A549 (cell line): ENCODE measurements around the gene C4BPB. TPM values are rescaled to one million over a fixed set of nuclear protein-coding genes. Genes with fewer than 3 reads are reported as not detected.

Experiments used
- ATAC-seq, 2 experiments: fragments of 200-7000 bp in 1 of 2; fragments of >200 bp in 1 of 2; cut with Nextera tagmentation in 1 of 2; cut with Tn5 transposase in 1 of 2; 3 replicates each; pipeline versions ENCODE4 v1.8.0 to v1.9.1; 2018 to 2020; ENCODE audit warnings: mild to moderate bottlenecking in 1 of 2, moderate library complexity in 1 of 2
- CTCF ChIA-PET: fragments of 300-600 bp; sonication (Branson Sonifier 250); formaldehyde crosslinking; extraction: SDS; loops from one replicate; lab custom pipeline; 2021; ENCODE audit warnings: antibody characterized with exemption, inconsistent platforms; lab: Yijun Ruan, JAX
- POLR2A ChIA-PET: fragments of 350-600 bp; formaldehyde crosslinking; extraction: SDS; loops from one replicate; lab custom pipeline; 2021; ENCODE audit warnings: antibody characterized with exemption, inconsistent platforms; lab: Yijun Ruan, JAX
- DNase-seq, 2 experiments: peaks; one replicate each; pipeline versions ENCODE4 v3.0.0 to v3.0.0-alpha.2; 2011 to 2016; ENCODE audit warnings: low read depth in 1 of 2, low spot score in 1 of 2
- FAIRE-seq: peaks from 2 replicates; lab custom pipeline; 2011; peaks lifted over from hg19 to GRCh38; lab: Jason Lieb, UNC
- H3K27ac ChIP-seq, 2 experiments: fragments of >200 bp; sonication (Bioruptor Twin); formaldehyde crosslinking; 3 replicates each; pipeline ENCODE4 v1.5.1; 2016 to 2017
- H3K4me1 ChIP-seq: fragments of >200 bp; sonication (Bioruptor Twin); formaldehyde crosslinking; 3 replicates; pipeline ENCODE4 v1.6.1; 2016
- H3K4me2 ChIP-seq: fragments of >200 bp; sonication (Bioruptor Twin); formaldehyde crosslinking; 3 replicates; pipeline ENCODE4 v1.6.1; 2016
- H3K4me3 ChIP-seq: fragments of >200 bp; sonication (Bioruptor Twin); formaldehyde crosslinking; 3 replicates; pipeline ENCODE4 v1.5.1; 2016
- H3K9me3 ChIP-seq: fragments of >200 bp; sonication (Bioruptor Twin); formaldehyde crosslinking; 3 replicates; pipeline ENCODE4 v1.6.1; 2016
- BCL3 ChIP-seq: fragments of >200 bp; sonication (Bioruptor Twin); formaldehyde crosslinking; IDR thresholded peaks from 3 replicates; pipeline ENCODE4 v1.6.1; 2016
- CTCF ChIP-seq: fragments of >200 bp; sonication (Bioruptor Twin); formaldehyde crosslinking; IDR thresholded peaks from 3 replicates; pipeline ENCODE4 v1.5.1; 2016
- FOSB ChIP-seq: fragments of 250-450 bp; sonication (Bioruptor Pico); IDR thresholded peaks from 2 replicates; pipeline ENCODE4 v1.5.0; 2020; ENCODE audit warnings: mild to moderate bottlenecking, moderate library complexity
- FOXS1 ChIP-seq: fragments of 250-450 bp; sonication (Bioruptor Pico); IDR thresholded peaks from 2 replicates; pipeline ENCODE4 v1.5.0; 2020; ENCODE audit warnings: mild to moderate bottlenecking, moderate library complexity
- GATA3 ChIP-seq: IDR thresholded peaks from 2 replicates; pipeline ENCODE4 v1.6.1; 2012; ENCODE audit warnings: borderline replicate concordance
- HMGXB4 ChIP-seq: fragments of 250-450 bp; sonication (Bioruptor Pico); IDR thresholded peaks from 2 replicates; pipeline ENCODE4 v1.5.0; 2021; ENCODE audit warnings: mild to moderate bottlenecking, moderate library complexity, borderline replicate concordance
- JUN ChIP-seq, 2 experiments: fragments of >200 bp; sonication (Bioruptor Twin); formaldehyde crosslinking; IDR thresholded peaks; 2 replicates in 1 of 2; 3 replicates in 1 of 2; pipeline ENCODE4 v1.6.1; 2016 to 2017
- JUNB ChIP-seq: fragments of >200 bp; sonication (Bioruptor Twin); formaldehyde crosslinking; IDR thresholded peaks from 2 replicates; pipeline ENCODE4 v1.6.1; 2016
- KDM5A ChIP-seq: fragments of 200-600 bp; sonication (generic); IDR thresholded peaks from 2 replicates; pipeline ENCODE4 v1.6.1; 2016; ENCODE audit warnings: antibody characterized with exemption, mild to moderate bottlenecking
- MAX ChIP-seq: IDR thresholded peaks from 2 replicates; pipeline ENCODE4 v1.6.1; 2012
- MAZ ChIP-seq: fragments of 150-350 bp; IDR thresholded peaks from 2 replicates; pipeline ENCODE4 v1.6.1; 2014; ENCODE audit warnings: antibody characterized with exemption, low read depth, low read length, borderline replicate concordance
- NPAS2 ChIP-seq: fragments of 250-450 bp; sonication (Bioruptor Pico); IDR thresholded peaks from 2 replicates; pipeline ENCODE4 v1.8.0; 2022; ENCODE audit warnings: mild to moderate bottlenecking, moderate library complexity, borderline replicate concordance
- PHF8 ChIP-seq: fragments of 200-600 bp; sonication (generic); IDR thresholded peaks from 2 replicates; pipeline ENCODE4 v1.6.1; 2016; ENCODE audit warnings: low read depth, mild to moderate bottlenecking, antibody characterized with exemption, moderate library complexity, borderline replicate concordance
- POLR2A ChIP-seq: IDR thresholded peaks from 2 replicates; pipeline ENCODE4 v1.6.1; 2012; ENCODE audit warnings: mild to moderate bottlenecking, low read length
- RAD21 ChIP-seq, 2 experiments: fragments of >200 bp in 1 of 2; sonication (Bioruptor Twin) in 1 of 2; formaldehyde crosslinking in 1 of 2; IDR thresholded peaks in 1 of 2; conservative IDR thresholded peaks in 1 of 2; 2 replicates in 1 of 2; 3 replicates in 1 of 2; pipeline ENCODE4 v1.6.1; 2012 to 2018; ENCODE audit warnings: inconsistent platforms in 1 of 2
- RARB ChIP-seq: fragments of 250-450 bp; sonication (Bioruptor Pico); IDR thresholded peaks from 2 replicates; pipeline ENCODE4 v1.8.0; 2021; ENCODE audit warnings: mild to moderate bottlenecking, moderate library complexity
- REST ChIP-seq: fragments of 200-600 bp; sonication (generic); IDR thresholded peaks from 2 replicates; pipeline ENCODE4 v1.6.1; 2016; ENCODE audit warnings: antibody characterized with exemption, mild to moderate bottlenecking, moderate library complexity
- RFX5 ChIP-seq: fragments of 450-650 bp; IDR thresholded peaks from 2 replicates; pipeline ENCODE4 v1.7.1; 2014; ENCODE audit warnings: antibody characterized with exemption, mild to moderate bottlenecking, moderate library complexity
- SMC3 ChIP-seq: fragments of >200 bp; sonication (Bioruptor Twin); formaldehyde crosslinking; IDR thresholded peaks from 3 replicates; pipeline ENCODE4 v1.6.1; 2018; ENCODE audit warnings: inconsistent platforms
- TFCP2L1 ChIP-seq: fragments of 250-450 bp; sonication (Bioruptor Pico); IDR thresholded peaks from 2 replicates; pipeline ENCODE4 v1.5.0; 2021; ENCODE audit warnings: mild to moderate bottlenecking
- TP53 ChIP-seq: fragments of 250-450 bp; sonication (Bioruptor Pico); IDR thresholded peaks from 2 replicates; pipeline ENCODE4 v1.5.0; 2021; ENCODE audit warnings: mild to moderate bottlenecking, moderate library complexity
- USF2 ChIP-seq: fragments of 450-650 bp; IDR thresholded peaks from 2 replicates; pipeline ENCODE4 v1.6.1; 2014; ENCODE audit warnings: antibody characterized with exemption
- ZC3H11A ChIP-seq: fragments of 450-650 bp; IDR thresholded peaks from 2 replicates; pipeline ENCODE4 v1.6.1; 2014; ENCODE audit warnings: antibody characterized with exemption, mild to moderate bottlenecking
- whole genome bisulfite sequencing: methylation state at CpG from one replicate; pipeline ENCODE4 v1.1.6; 2017; ENCODE audit errors: missing lambda C conversion rate; 5-methylcytosine and 5-hydroxymethylcytosine counted together
- polyA plus RNA-seq, 4 experiments: library from polyadenylated mRNA; depleted of rRNA in 3 of 4; stranded (reverse); fragments of >200 nt; fragmentation: RNase III in 1 of 4; extraction: RNeasy Plus Mini Kit Qiagen cat#74134 plus additional on column Dnase treatment in 1 of 4; gene quantifications; 2 replicates in 3 of 4; 3 replicates in 1 of 4; pipeline ENCODE4 v1.2.3, GENCODE V29; 2011 to 2017

C4BPB gene
- polyA plus RNA-seq, 2 of the 4 experiments (the other 2 are of a cell fraction) = 0.74 to 5.1 TPM

DNA sequence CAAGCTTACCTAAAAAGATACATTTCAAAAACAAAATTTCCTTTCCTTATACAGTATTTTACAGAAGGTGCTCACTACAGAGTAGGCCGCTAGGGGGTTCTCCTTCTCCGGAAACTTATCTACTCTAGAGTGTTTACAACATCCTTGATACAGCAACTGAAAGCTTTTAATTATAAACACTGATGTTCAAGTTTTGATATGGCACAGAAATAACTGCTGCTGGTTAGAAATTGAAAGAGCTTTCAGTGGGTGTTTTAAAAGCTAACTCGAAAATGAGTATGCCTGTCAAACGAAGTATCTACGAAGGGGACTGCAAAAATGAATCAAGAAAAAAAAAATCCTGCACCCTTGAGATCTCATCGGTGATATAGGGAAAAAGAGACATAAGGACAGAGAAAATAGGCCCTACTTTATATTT lies 38.7 kb upstream of the C4BPB start:
- TF ChIP-seq RARB (CRISPR knock-in tag) (no peak), HMGXB4 (CRISPR knock-in tag) (peak; percentile 81; the same call in 1 of the 2 replicates), RAD21 (conservative IDR thresholded peaks at IDR 0.05 in 1 of 2, IDR thresholded peaks at IDR 0.05 in 1 of 2) (peak; percentile 63 to 66), USF2 (no peak), CTCF (peak; percentile 83), SMC3 (peak; percentile 74), TP53 (CRISPR knock-in tag) (no peak), MAX (0 out of 2 replicates have a peak, but pooled peaks have one; percentile 1), FOXS1 (CRISPR knock-in tag) (no peak), MAZ (no peak), TFCP2L1 (0 out of 2 replicates have a peak, but pooled peaks have one; percentile 29), ZC3H11A (no peak), JUNB (no peak)
- 3% methylated on average over 6 of the region's 6 CpGs for WGBS
- Histone ChIP-seq H3K27ac (peak overlapping the region; percentile 94 to 97), H3K4me2 (peak overlapping the region; percentile 80), H3K4me1 (peaks cover 58% of the 10 kb centered on the region), H3K4me3 (peak overlapping the region; percentile 91), H3K9me3 (no peaks in the 10 kb centered on the region)
- DNase-seq = peak in 1 of 2 experiments; percentile 47
- FAIRE-seq = no peak
- ChIA-PET POLR2A (interaction anchor here (0.7 to 1.3 kb wide), 3 partner anchors 68 to 1744 kb away, joined by 3 read pairs; partner anchors contain the start of gene CD55), CTCF (interaction anchor here (0.6 to 3.5 kb wide), 33 partner anchors 8 to 450 kb away, joined by 3 to 40 read pairs (median 5); partner anchors contain the start of genes C1orf116 and C4BPB)
- ATAC-seq = peak in 1 of 2 experiments; percentile 52; a peak in 3 of 6 replicates

DNA sequence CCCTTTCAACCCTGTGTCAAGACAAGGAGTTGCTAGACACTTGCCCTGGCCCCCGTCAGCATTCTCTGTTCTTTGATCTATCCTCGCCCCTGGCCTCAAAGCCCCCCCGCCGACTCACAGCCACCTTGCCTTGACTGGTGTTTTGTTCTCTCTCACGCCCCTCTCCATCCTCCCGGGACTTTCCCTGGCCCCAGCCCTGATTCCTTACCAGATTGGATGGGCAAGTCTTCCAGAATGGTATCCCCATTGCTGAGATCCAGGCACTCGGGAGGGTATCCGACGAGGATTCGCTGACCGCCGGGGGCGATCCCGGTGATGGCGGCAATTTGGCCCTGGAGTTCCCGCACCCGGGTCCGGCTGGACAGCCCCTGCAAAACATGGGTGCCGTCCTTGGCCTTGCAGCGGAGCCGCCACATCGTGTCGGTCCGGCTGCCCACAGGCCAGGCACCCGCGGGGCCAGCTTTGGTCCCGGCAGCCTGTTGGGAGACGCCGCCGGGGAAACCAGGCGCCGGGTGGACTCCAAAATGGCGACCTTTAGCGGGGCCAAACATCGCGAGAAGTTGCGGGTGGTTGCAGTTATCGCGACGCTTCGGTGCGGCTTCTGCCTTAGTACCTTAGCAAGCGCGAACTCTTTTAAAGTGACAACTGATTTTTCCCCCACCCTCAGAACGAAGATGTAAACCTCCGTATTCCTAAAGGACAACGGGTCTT lies 38.0 kb upstream of the C4BPB start:
- Histone ChIP-seq H3K27ac (peak overlapping the region; percentile 94 to 97), H3K4me3 (peak overlapping the region; percentile 91), H3K9me3 (no peaks in the 10 kb centered on the region), H3K4me1 (peaks cover 52% of the 10 kb centered on the region), H3K4me2 (peak overlapping the region; percentile 80)
- peak; percentile 69 to 80 for ATAC-seq
- CTCF ChIA-PET = interaction anchor here (0.6 to 3.5 kb wide), 29 partner anchors 9 to 449 kb away, joined by 3 to 40 read pairs (median 5); partner anchors contain the start of genes C1orf116 and C4BPB
- WGBS = 3% methylated on average over 21 of the region's 47 CpGs
- FAIRE-seq = no peak
- peak; percentile 83 to 93 for DNase-seq
- POLR2A ChIA-PET = interaction anchor here (0.6 to 1.3 kb wide), 3 partner anchors 8 to 1743 kb away, joined by 3 read pairs; partner anchors contain the start of gene CD55
- TF ChIP-seq REST = peak; percentile 89
- TF ChIP-seq NPAS2 (CRISPR knock-in tag) = no peak
- TF ChIP-seq KDM5A = peak; percentile 32; the same call in 1 of the 2 replicates
- TF ChIP-seq FOSB (CRISPR knock-in tag) = no peak
- peak; percentile 75; the same call in 1 of the 2 replicates for TF ChIP-seq PHF8
- TF ChIP-seq RFX5 = no peak
- TF ChIP-seq GATA3 = peak; percentile 82
- TF ChIP-seq MAX = peak; percentile 20; the same call in 1 of the 2 replicates
- peak; percentile 67 for TF ChIP-seq POLR2A
- peak; percentile 52 to 79; a peak in 3 of 5 replicates for TF ChIP-seq JUN (IDR thresholded peaks at IDR 0.05)
- no peak for TF ChIP-seq USF2
- TF ChIP-seq BCL3 = 0 out of 3 replicates have a peak, but pooled peaks have one; percentile 42
